NCI-H2107 treated with DMSO at 0.1 percent for 48 hours (cell line): ENCODE results near the gene CCDC88B.

Source experiments
- DNase-seq: peaks from one replicate; lab custom pipeline; 2025; ENCODE audit not compliant: unreplicated experiment; lab: John Stamatoyannopoulos, UW

CCDC88B gene

DNA sequence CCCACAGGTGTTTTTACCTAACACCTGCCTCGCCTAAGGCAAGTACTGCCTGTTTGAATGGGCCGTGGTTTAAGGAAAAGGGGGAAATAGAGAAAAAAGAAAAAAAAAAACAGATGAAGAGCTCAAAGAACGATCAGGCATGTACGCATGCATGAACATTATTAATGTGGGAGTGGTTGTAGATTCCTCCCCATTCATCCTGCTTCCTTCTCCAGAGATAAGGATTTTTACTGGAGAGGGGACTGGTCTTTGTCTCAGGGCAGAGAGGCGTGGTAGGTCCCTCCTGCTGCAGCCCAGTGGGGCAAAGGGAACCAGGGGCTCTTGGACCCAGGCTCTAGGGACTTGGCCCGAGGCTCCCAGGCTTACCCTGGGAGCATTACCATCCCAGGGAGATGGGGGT, 42.0 kb downstream of the CCDC88B start:
- no peak for DNase-seq

DNA sequence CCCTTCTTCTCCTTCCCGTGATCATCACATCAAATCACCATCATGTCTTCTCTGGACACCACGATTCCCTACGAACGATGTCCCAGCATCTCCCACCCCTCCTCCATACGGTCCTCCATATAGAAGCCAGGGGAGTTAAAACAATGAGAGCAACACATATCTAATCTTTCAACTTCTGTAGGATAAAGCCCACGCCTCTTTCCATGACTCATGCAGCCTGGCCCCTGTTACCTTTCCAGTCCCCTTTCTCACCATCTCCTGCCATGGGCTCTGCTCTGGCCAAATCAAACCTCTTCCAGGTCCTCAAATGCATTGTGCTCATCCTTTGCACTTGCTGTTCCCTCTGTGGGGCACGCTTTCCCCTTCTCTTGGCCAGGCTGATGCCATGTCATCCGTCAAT, 42.6 kb downstream of the CCDC88B start:
- no peak for DNase-seq

GRCh38 chr11:64383580-64383979, 43.6 kb downstream of the CCDC88B start:
- no peak for DNase-seq

GRCh38 chr11:64384028-64384737, 44.2 kb downstream of the CCDC88B start:
- no peak for DNase-seq

GRCh38 chr11:64384981-64385944, 45.3 kb downstream of the CCDC88B start:
- no peak for DNase-seq

DNA sequence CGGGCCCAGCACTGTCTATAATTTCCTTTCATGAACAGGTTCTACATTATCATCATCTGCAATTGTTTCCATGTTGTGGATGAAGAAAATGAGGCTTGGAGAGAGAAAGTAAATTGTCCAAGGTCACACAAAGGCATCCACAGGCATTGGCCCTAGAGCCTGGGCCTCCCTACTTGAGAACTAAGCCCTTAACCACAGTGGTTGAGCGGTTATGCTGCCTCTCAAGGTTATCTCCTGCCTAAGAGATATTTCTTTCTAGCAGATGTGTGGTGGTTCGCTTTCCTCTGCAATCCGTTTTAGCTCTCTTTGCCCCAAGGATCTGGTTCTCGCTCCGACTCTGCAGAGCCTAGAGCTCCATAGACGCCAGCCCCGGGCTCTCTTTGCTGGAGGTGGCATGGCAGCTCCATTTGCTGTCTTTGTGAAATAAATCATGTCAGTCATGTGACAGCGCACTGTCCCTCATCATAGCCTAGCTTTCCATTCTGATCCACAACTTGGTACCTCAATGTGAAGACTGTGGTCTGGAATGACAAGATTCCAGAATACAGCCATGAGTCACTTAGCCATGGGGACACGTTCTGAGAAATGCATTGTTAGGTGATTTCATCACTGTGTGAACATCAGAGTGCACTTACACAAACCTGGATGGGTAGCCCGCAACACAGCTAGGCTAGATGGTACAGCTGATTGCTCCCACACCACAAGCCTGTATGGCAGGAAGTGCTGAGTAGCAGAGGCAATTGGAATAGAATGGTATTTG, 46.1 kb downstream of the CCDC88B start:
- DNase-seq, result no peak

DNA sequence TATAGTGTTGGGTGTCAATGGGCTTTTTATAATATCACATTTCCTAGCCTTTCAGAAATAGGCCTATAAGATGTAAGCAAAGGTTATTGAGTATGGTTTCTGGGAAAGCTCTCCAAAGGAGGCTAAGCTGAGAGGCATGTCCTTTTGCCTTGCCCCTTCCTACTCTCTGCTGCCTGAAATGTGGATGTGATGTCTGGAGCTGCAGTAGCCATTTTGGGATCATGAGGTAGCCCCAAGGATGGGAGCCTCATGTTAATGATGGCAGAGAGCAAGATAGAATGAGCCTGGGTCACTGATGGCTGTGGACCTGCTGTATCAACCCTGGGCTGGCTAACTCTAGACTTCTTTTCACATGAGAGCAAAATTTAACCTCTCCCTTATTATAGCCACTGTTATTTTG, 47.9 kb downstream of the CCDC88B start:
- no peak for DNase-seq

- DNase-seq, result no peak
These were observed 48.9 kb downstream of the CCDC88B start for GRCh38 chr11:64388894-64389293.

DNA sequence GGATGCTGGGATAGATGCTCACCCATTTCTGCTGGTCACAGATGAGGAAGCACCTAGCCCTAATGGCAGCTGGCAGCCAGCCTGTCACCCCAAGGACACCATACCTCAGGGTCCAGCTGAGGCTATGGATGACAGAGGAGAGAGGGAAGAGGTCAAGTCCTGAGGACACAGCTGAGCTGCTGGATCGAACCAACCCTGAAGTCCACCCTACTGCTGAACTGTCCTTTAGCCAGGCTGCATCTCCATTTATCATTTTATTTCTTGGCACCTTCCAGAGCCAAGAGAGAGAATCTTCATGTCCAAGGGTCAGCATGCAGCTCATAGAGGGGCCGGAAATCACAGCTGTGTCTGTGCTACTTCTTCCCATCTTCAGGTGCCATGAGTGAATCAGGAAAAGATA, 49.8 kb downstream of the CCDC88B start:
- no peak for DNase-seq

DNA sequence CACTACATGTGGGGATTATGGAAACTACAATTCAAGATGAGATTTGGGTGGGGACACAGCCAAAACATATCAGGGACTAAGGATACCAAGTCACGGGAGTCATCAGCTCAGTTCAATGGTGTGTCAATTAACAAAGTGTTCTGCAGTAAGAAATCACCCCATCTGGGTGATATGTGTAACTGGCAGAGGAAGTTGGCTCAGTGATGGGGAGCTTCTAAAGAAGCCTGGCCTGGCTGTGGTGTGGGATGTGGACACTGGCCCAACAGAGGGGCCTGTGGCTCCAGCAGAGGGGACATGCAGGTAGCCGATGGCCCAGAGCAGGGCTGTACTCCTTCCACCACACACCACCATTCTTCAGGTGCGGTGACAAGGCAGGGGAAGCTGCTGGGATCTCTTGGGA, 50.6 kb downstream of the CCDC88B start:
- DNase-seq, result no peak

DNA sequence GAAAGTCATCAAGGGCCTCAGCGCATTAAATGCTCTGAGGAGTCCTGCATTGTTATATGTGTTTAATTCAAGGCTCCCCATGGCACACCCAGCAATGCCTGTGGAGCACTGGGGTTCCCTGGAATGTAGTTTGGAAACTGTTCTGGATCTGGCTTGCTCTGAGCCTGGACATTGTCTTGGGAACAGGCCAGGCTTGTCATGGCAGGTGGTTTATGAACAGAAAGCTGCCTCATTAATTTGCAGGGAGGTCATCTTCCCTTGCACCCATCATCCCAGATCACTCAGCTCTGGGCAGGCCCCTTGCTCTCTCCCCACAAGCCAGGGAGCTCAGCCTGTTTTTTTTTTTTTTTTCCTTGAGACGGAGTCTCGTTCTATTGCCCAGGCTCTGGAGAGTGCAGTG, 51.8 kb downstream of the CCDC88B start:
- no peak for DNase-seq

- DNase-seq, result no peak
These were observed 55.6 kb downstream of the CCDC88B start for GRCh38 chr11:64395545-64396078.

DNA sequence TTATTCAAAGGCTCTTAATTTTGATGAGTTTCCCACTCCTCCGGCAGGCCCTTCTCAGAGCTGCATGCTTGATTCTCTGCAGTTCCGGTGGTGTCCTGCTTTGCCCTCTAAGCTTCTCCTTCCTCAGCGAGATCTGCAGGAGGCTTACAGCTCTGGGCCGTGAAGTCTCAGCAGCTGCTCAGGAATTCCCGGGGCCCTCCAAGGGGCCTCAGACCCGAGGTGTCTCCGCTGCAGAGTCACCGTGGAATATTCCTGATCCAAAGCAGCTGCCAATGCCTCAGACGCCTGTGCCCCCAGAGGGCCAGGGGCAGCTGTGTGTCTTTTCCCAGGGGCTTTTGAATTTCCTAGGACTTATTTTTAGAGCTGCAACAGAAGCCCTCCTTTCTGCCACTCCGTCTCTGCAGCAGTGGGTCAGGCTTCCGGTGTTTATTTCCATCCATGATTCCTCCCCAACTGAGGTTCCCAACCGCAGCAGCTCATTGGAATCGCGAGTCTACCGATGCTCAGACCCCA, 56.1 kb downstream of the CCDC88B start:
- DNase-seq, result no peak

- no peak for DNase-seq
These were observed 60.1 kb downstream of the CCDC88B start for GRCh38 chr11:64400102-64400501.

DNA sequence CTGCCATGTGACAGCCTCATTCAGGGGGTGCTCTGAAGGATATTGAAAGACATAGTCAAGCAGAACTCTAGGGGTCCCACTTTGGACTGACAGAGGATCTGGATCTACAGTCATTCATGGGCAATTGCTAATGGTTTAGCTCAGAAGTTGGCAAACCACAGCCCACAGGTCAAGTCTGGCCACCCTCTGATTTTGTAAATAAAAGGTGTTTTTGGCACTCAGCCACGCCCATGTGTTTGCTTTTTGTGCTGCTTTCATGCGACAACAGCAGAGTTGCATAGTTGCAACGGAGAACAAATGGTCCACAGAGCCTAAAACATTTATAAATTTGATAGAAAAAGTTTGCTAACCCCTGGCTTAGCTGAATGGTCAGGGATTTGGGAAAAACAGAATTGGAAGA, 60.7 kb downstream of the CCDC88B start:
- no peak for DNase-seq

GRCh38 chr11:64401775-64402174, 61.8 kb downstream of the CCDC88B start:
- no peak for DNase-seq

- no peak for DNase-seq
These were observed 63.1 kb downstream of the CCDC88B start for GRCh38 chr11:64403106-64403505.

GRCh38 chr11:64406221-64406946, 66.4 kb downstream of the CCDC88B start:
- no peak for DNase-seq
